GM19035 (cell line): ENCODE results near the gene SPAG9.

Experiments
- ATAC-seq: cut with Tn5 transposase; IDR thresholded peaks from one replicate; pipeline ENCODE4 v1.9.1; 2021; ENCODE audit not compliant: unreplicated experiment

SPAG9 gene

GRCh38 chr17:50993544-50993943 lies 127.1 kb downstream of the SPAG9 start:
- no peak for ATAC-seq

GRCh38 chr17:50989149-50989548 lies 131.5 kb downstream of the SPAG9 start:
- no peak for ATAC-seq

GRCh38 chr17:50988427-50988826 lies 132.2 kb downstream of the SPAG9 start:
- ATAC-seq: no peak

GRCh38 chr17:50986989-50987660 lies 133.5 kb downstream of the SPAG9 start:
- no peak for ATAC-seq

- no peak for ATAC-seq
Observed at GRCh38 chr17:50981279-50981678, 139.4 kb downstream of the SPAG9 start.

GRCh38 chr17:50979524-50979927 lies 141.1 kb downstream of the SPAG9 start:
- no peak for ATAC-seq

- ATAC-seq: no peak
Observed at GRCh38 chr17:50977487-50978159, 143.0 kb downstream of the SPAG9 start.

- ATAC-seq: no peak
Observed at GRCh38 chr17:50976951-50977472, 143.7 kb downstream of the SPAG9 start.

- no peak for ATAC-seq
Observed at GRCh38 chr17:50973557-50974494, 146.8 kb downstream of the SPAG9 start.

- ATAC-seq: no peak
Observed at GRCh38 chr17:50972577-50972976, 148.1 kb downstream of the SPAG9 start.

GRCh38 chr17:50967795-50968194 lies 152.9 kb downstream of the SPAG9 start:
- ATAC-seq: no peak

- no peak for ATAC-seq
Observed at GRCh38 chr17:50966163-50966666, 154.5 kb downstream of the SPAG9 start.

GRCh38 chr17:50963139-50963538 lies 157.5 kb downstream of the SPAG9 start:
- no peak for ATAC-seq

- no peak for ATAC-seq
Observed at GRCh38 chr17:50961282-50962220, 159.1 kb downstream of the SPAG9 start.

GRCh38 chr17:50959341-50959740 lies 161.3 kb downstream of the SPAG9 start:
- no peak for ATAC-seq

GRCh38 chr17:50957600-50958575 lies 162.8 kb downstream of the SPAG9 start:
- ATAC-seq: no peak

GRCh38 chr17:50956750-50957523 lies 163.7 kb downstream of the SPAG9 start:
- no peak for ATAC-seq

- no peak for ATAC-seq
Observed at GRCh38 chr17:50956409-50956749, 164.3 kb downstream of the SPAG9 start.
